HG03442 (cell line): Measurements from ENCODE around the gene PCDH9.

ENCODE experiments used
- ATAC-seq: cut with Tn5 transposase; IDR thresholded peaks from one replicate; pipeline ENCODE4 v1.9.1; 2021; ENCODE audit warnings: mild to moderate bottlenecking, moderate library complexity; ENCODE audit not compliant: unreplicated experiment

Gene PCDH9

DNA sequence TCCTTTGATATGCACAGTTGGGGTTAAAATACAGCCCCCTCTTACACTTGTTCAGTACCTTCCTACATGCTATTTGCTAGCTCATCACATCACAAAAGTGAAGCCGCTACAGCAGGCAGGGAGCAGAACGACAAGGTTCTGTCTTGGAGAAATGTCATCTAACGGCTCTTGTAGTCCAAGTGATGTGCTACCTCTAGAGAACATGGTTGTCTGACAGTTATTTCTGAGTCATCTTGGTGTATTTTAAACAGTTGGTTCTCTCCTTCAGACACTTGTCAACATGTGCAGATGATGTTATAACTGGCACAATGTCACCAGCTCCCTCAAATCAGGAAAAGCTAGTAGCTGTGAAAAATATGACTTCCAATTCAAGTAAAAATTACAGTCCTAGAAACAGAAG lies 865.0 kb downstream of the PCDH9 start:
- ATAC-seq, result no peak

DNA sequence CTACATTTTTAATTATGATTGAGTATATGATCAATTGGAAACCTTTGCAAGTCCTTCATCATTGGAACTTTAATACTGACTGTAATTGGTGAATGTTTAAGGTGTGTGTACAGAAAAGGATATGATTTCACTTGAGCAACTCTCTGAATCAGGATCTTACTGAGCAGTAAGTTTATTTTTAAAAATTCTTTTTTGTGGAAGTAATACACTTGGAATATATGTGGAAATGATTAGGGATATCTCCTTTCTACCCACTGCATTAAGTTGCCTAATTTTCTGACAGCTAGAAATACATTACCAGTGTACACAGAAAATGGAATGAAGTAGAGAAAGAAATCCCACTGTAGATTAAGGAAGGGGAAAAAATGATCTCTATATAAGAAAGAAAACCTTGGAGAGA lies 865.8 kb downstream of the PCDH9 start:
- no peak for ATAC-seq

DNA sequence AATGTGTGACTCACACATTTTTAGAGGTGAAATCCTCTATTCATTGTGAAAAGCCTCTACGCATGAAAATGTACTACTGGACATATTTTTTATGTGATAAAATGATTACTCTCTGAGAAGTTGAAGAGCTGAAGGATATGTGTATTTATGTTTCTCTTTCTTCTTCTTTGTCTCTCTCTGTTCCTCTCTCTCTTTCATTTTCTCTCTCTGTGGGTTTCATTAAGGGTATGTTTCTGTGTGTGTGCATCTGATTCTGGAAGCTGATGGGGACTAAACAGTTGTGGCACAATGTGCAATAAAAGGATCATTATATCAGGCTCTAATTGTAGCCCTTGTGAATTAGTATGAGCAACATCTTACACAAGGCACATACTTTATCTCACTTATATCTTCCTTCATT lies 867.7 kb downstream of the PCDH9 start:
- ATAC-seq, result no peak

DNA sequence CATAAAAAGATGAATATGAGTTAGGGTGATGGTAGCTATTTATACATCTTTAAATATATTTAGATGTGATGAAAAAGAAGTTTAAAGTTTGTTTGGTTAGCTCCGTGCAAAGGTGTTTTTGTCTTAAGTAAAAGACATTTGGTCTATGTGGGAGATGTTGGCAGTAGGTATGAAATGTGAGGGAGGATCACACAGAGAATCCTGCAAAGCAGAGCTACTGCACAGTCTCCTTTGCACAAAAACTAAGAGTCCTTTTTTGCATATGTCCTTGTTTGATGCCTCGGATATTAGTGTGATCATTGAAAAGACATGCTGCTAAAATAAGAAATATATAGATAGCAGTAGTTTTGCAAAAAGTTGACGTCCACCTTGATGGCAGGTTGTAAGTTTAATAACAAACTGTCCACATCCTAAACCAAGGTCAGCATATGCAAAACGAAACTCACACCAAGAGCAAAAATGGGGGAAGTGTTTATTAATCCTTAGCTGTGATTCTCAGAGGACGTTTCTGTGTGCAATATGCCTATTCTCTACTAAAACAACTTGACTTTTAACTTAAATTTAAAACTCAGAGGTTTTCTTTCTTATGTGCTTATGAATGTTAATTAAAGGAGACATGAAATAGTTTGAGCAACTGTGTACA lies 870.1 kb downstream of the PCDH9 start:
- no peak for ATAC-seq

DNA sequence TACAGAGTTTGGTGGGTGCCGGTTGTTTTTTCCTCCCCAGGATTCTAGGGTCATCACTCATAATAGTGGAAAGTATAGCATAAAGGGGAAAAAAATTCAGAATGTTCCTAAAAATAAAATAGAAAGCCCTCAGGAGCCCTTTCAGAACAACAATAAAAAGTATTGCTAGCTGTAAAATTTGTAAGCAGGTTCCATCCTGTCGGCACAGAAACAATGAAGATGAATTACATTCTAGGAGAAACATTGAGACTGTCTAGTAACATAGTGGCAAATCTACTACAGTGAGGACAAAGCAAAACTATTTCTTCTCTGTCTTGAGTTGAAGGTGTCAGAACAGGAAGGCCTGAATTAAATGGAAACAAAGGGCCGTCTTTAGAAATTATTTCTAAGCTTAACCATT lies 870.7 kb downstream of the PCDH9 start:
- ATAC-seq, result no peak

DNA sequence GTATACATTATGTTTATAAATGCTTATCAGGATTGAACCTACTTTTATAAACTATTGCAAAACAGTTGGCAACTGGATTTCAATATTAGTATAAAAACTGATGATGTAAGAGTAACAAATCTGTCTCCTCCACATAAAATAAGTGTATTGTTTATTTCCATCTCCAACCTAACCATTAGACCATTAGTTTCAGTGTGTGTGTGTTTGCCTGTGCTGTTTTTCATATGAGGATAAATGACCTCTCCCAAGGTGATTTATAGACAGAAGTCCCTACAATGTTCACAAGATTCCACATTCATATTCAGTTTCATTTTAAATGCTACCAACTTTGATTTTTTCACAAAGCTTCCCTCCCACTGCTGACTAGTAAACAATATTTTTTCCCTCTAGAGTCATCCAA lies 871.6 kb downstream of the PCDH9 start:
- no peak for ATAC-seq

DNA sequence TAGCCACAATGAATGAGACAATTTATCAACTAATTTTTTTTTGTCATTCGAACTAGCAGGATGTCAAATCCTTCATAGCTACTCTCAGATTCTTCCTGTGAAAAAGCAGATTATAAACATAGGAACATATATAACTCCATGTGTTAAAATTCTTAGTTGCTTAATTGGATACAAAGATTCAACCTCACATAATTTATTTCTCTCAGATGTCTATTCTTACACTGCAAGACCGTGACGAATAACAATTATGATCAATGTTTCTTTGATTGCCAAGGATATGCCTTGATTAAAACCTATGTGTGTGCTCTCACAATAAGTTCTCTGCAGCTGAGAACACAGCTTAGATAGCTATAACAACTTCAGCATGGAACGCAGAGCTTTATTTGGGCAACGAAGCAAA lies 872.7 kb downstream of the PCDH9 start:
- ATAC-seq, result no peak

DNA sequence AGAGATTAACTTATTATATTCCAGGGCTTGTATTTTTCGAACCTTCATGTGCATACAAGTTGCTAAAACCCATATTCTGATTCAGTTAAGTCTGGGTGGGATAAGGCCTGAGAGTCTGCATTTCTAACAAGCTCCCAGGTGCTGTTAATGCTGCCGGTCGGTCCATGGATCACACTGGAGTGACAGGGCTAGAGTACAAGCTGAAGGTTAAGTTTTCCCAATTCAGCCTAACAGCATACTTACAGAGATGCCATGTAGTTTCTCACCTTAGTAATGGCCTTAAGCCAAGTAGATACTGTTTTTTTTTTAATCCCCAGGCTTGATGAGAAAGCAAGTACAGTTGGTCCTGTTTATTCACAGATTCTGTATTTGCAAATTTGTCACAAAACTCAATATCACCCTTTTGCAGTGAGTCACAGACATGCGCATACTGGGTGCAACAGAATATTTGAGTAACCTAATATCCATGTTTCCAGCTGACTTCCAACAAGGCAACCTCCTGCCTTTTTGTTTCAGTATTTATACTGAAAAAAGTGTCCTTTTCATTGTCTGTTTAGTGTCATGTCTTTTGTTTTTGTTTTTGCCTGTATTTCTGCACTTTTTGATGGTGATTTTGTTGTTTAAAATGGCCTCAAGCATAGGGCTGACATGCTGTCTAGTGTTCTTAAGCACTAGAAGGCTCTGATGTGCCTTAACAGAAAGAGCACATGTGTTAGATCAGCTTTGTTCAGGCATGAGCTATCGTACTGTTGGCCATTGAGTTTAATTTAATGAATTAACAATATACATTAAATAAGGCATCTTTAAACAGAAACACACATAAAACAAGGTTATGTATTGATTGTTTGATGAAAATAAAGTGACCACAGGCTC lies 875.0 kb downstream of the PCDH9 start:
- ATAC-seq, result no peak

DNA sequence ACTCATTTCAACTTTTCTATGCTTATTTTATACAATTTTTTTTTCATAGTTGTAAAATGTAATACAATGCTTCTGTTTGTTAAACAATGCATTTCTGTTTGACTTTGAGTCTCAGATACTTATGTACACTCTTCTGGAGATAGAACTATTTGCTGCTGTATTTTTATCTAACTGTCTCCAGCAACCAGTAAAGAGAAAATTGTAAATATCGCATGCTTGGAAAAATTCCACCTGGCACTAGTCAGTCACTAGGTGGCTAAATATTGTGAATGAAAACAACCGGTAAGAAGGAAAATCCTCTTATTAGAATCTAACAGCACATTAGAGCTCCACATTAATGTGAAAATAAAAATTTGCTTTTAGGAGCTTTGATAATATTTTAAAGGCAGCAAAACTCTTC lies 876.5 kb downstream of the PCDH9 start:
- no peak for ATAC-seq

DNA sequence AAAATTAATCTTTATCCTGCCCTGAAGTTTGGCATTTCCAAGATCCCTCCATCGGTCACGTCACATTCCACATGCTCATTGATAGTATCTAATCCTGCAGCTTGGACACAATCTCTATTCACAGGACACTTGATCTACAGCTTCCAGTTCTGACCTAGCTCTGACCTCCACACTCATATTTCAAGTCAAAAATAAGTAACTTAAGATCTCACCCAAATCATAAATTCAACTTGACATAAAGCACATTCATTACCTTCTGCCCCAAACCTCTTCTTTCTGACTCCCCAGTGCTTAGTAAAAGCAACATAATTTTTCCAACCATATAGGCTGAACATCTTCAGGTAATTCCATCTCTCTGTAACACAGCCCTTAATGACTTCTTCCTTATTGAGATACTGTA lies 880.2 kb downstream of the PCDH9 start:
- ATAC-seq, result no peak

DNA sequence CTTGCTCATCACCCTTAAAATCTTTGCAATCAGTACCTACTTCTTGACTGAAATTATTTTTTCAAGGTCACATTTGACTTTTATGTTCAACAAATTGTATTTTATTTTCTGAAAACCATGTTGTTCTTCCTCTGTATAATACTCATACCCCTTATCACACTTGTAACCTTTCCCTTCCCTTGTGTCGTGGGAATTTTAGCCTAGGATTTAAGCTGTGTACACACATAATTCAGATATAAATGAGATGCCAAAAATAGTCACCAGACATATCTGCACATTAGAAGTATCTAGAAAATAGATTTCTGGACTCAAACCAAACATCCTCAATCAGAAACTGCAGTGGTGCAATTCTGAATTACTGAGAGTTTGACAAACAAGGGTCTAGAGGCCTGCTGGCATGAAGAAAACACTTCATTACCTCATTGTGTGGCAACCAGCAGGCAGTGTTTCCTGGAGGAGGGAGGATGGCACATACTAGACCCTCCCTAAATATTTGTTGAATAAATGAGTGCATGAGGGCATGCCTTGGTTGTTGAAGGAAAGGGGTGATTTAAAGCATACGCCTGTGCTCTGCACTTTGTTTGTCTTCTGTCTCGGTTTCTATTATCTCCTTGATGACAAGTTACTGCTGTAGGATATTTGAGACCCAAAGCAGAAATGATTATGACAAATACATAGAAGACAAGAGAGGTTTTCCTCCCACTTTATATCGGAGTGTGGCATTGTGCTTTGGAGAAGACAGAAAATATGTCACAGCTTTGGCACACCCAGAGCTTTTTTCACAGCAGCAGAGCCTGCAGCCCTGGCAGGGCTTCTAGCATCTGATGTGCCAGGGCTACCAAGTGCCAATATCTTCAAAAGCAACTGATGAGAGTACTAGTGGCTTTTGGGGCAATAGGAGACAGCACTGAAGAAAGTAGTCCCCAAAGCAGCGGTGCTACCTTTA lies 881.1 kb downstream of the PCDH9 start:
- ATAC-seq, result no peak

DNA sequence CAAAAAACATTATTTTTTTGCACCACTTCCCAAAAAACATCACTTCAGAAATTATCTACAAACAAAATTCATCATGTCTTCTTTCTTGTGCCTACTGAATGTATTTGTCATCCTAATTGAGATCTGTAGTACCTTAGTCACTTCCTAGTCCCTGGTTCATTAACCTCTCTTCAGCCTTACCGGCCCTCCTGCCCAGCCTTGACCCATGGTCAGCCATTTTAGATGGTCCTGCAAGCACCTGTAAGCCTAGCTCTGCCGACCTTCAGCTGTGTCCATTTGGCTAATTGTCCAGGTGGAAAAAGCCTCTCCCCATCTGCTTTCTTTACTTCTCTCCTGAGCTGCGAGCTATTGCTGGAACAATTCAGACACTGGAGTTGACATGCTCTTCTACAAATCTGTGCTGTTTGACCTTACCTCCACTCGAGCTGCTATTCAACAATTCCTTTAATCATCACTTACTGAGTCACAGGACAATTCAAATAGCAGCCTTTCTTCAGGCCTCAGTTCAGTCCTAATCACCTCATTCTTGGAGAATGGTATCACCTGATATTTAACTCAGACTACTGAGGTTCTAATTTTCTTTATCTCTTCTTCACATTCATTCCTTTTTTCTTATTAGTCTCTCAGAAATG lies 882.5 kb downstream of the PCDH9 start:
- no peak for ATAC-seq

DNA sequence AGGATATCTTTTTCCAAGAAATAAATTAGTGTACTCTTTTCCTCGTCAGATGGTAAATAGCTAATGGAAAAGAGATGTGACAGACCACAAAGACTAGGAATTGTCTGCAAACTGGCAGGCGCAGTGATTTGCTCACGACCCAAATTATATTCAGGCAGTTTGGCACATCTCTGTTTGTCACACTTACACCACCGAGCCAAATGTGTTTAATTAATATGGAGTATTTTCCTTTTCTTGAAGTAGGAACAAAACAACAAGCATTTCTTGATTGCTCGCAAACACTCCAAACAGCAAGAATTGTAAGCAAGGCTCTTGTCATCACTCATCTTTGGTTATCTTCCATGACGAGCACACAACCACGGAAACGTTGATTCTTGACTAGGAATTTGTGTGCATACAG lies 884.2 kb downstream of the PCDH9 start:
- no peak for ATAC-seq

DNA sequence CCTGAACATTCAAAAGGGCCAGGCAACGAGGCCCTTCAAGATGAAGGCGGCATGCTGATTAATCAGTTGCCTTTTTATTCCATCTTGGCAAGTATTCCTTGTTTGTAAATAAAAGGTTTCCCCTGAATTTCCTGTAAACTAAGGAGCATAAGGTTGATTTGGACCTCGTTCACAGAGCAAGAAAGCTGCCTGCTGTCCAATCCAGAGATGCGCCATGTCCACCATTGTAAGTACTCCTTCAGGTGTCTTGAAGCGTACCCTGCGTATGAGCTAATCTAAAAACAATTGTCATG lies 884.7 kb downstream of the PCDH9 start:
- no peak for ATAC-seq

DNA sequence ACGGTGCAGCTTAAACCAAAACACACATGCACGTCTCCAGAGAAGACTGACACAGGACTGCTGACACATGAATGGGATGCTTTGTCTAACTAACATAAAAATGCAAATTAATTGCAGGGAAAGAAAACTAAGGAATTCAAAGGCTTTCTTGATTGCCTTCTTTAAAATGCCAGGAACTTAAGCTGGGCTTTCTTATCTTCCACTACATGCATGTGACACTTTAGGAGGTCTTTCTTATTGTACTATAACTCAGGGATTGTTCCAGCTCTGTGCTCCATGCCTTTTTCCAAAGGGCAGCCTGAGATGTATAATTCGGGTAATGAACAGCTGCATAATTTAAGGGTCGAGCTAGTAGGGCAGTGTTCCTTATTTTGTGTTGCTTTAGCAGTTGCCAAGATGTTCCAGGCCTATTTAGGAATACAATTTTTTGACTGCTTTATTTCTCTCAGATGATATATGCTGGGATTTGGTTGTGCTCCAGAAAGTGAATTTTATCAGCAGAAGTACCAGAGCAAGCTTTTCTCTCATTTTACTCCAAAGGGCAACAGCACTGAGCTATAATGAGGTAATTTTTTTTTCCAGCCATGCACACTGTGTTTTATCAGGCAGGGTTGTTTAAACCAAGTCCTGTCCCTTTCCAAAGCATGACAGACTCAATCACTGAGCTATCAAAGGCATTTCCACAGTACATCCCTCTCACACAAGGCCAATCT lies 885.2 kb downstream of the PCDH9 start:
- ATAC-seq, result no peak

DNA sequence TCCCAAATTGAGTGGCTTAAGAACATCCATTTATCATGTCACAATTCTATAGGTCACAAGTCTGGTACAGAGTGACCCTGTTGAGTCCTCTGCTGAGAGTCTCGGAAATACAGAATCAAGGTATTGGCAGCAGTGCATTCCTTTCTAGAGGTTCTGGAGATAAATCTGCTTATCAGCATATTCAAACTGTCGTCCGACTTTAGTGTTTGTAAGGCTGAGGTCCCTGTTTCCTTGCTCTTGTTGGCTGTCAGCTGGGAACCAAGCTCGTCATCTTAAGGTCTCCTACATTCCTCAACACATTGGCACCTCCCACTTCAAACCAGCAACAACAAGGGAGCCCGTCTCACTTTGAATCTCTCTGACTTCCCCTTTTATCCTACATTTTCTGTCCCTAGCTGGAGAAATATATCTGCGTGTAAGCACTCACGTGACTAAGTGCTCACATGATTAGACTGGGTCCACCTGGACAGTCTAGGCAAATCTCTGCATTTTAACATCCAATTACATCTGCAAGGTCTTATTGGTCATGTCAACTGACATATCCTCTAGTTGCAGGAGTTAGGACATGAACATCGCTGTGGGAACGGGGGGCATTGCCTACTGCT lies 886.8 kb downstream of the PCDH9 start:
- ATAC-seq, result no peak

DNA sequence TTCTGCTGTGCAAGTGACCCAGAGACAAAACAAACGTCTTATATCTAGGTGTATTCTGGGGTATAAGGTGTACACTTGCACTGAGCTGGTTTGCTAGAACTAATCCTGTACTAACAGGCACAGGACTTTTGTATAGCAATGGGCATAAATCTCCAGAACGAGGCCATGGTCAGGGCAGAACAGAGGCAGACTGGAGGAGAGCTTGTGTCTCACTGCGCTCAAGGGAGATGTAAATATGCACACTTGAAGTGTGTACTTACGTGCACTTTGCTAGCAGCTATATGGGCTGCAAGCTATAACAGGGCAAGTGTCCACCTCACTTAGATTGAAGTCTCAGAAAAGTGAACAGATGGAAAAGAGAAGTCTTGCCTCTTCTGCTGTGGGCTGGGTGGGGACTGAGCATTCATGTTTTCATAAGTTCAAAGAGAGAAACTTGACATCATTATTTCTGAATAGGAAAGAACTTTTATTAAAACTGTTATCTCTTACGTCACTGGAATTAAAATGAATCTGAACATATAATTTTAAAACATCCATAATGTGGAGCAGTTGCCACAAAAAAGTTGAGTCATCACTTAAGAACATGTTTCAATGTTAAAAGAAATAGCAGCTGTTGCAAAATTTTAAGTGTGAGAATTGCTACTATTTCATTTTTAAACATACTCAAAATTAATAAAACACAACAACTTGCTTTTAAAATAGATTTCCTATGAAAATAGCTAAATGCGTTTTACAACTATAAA lies 888.3 kb downstream of the PCDH9 start:
- ATAC-seq, result no peak

DNA sequence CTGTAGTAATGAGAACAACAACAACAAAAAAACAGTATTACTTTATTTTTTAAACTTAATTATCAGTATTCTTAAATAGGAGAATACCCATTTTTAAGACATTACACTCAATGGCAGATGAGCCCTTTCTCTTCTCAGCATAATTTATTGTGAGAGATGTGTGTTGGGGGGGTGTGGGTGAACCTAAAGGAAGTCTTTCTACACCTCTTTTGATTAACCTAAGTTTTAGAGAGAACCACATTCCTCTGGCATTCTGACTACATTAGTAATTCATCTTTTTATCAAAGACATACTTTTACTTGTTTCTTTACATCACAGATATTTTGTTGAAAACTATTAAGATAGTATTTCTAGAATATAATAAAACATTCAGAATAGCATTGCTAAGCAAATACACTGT lies 890.9 kb downstream of the PCDH9 start:
- ATAC-seq, result no peak

DNA sequence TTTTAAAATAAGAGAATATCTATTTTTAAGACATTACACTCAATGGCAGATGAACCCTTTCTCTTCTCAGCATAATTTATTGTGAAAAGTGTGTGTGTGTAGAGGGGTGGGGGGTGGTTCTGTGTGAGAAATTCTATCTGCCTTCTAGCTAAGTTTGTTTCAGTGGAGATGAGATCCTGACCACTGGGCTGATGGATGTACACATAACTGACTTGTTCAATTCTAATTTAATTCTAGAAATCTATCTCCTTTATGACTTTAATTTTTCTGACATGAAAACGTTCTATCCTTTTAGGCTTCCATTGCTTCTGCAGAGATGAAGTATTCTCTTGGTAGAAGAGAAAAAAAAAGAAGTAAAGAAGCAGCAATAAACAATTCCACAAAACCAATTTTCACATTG lies 891.6 kb downstream of the PCDH9 start:
- ATAC-seq, result no peak

DNA sequence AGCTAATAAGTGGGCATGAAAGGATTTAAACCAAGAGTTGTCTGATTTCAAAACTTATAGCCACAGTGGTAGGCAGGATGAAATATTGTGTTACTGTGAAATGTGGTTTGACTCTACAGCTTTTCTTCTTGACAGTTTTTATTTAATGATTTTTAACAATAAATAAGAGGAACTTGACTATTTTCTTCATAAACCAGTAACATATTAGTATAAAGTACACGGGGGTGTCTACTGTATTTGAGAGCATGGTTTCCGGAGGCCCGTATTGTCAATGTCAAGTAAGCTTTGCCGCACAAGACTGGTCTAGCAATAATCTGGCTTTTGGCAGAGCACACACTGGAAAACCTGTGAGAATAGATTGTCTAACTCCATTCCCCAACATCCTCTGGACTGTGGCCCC lies 894.5 kb downstream of the PCDH9 start:
- ATAC-seq, result no peak
